Endothelial cell of umbilical vein (primary cell): Measurements from ENCODE around the gene BACH2. TPM values are rescaled to one million over a fixed set of nuclear protein-coding genes. Genes with fewer than 3 reads are reported as not detected.
"Not testable (repeated sequence)": the region's sequence is repeated elsewhere in the genome, so short reads cannot be mapped to it uniquely, and the experiment has no call there.

ENCODE experiments used
- BruUV-seq: library from RNA; stranded (reverse); fragments of 400-500 nt; replicated peaks from 2 replicates; lab custom pipeline; 2021; lab: Mats Ljungman, UMichigan
- CTCF ChIA-PET: fragments of 300-600, 350-600 bp; sonication (Branson Sonifier 250); formaldehyde crosslinking; loops from one replicate; lab custom pipeline; 2021; ENCODE audit warnings: antibody characterized with exemption, inconsistent platforms; lab: Charles Lee
- POLR2A ChIA-PET: fragments of 300-600, 350-600 bp; sonication (Branson Sonifier 250); formaldehyde crosslinking; loops from one replicate; lab custom pipeline; 2021; ENCODE audit warnings: antibody characterized with exemption, inconsistent platforms; lab: Charles Lee
- DNase-seq: peaks from one replicate; pipeline ENCODE4 v3.0.0-alpha.2; 2011; ENCODE audit warnings: low read depth, low spot score
- FAIRE-seq: peaks from 2 replicates; lab custom pipeline; 2011; peaks lifted over from hg19 to GRCh38; lab: Jason Lieb, UNC
- H2AFZ ChIP-seq: 2 replicates; pipeline ENCODE4 v1.6.0; 2012; ENCODE audit warnings: low read depth, low read length, control low read depth, inconsistent platforms
- H3K27ac ChIP-seq: 2 replicates; pipeline ENCODE4 v1.5.1; 2011; ENCODE audit warnings: low read depth, mild to moderate bottlenecking, control low read depth, low read length, moderate library complexity; ENCODE audit not compliant: insufficient read depth
- H3K27me3 ChIP-seq, 2 experiments: 2 replicates each; pipeline versions ENCODE4 v1.6.0 to v1.6.1; 2011; ENCODE audit warnings: low read length in 2 of 2, mixed read lengths in 1 of 2; ENCODE audit not compliant: control insufficient read depth in 2 of 2, insufficient read depth in 2 of 2
- H3K36me3 ChIP-seq, 2 experiments: 2 replicates in 1 of 2; 3 replicates in 1 of 2; pipeline ENCODE4 v1.5.1; 2011; ENCODE audit warnings: low read length in 2 of 2, mild to moderate bottlenecking in 1 of 2, moderate library complexity in 1 of 2; ENCODE audit not compliant: control insufficient read depth in 2 of 2, insufficient read depth in 2 of 2; ENCODE audit errors: extremely low read depth in 1 of 2
- H3K4me1 ChIP-seq: 3 replicates; pipeline ENCODE4 v1.5.1; 2011; ENCODE audit warnings: mild to moderate bottlenecking, low read length; ENCODE audit not compliant: control insufficient read depth, insufficient read depth; ENCODE audit errors: extremely low read depth
- H3K4me2 ChIP-seq: 2 replicates; pipeline ENCODE4 v1.6.1; 2011; ENCODE audit warnings: low read length, control low read depth, mixed read lengths; ENCODE audit not compliant: insufficient read depth
- H3K4me3 ChIP-seq, 3 experiments: fragments of 200-600 bp in 1 of 3; sonication (generic), shearing (Covaris generic) in 1 of 3; replicated peaks in 1 of 3; 2 replicates each; pipeline ENCODE4 v1.5.1; 2011 to 2016; ENCODE audit warnings: control low read depth in 3 of 3, low read length in 3 of 3, mild to moderate bottlenecking in 2 of 3, inconsistent platforms in 1 of 3, low read depth in 1 of 3, moderate library complexity in 1 of 3; ENCODE audit not compliant: insufficient read depth in 1 of 3
- H3K79me2 ChIP-seq: 2 replicates; pipeline ENCODE4 v1.6.0; 2012; ENCODE audit warnings: low read length, inconsistent platforms; ENCODE audit not compliant: control insufficient read depth, insufficient read depth
- H3K9ac ChIP-seq: replicated peaks from 2 replicates; pipeline ENCODE3; 2011; ENCODE audit warnings: low read length, control low read depth; ENCODE audit not compliant: insufficient read depth; ENCODE audit errors: extremely low read depth
- H3K9me1 ChIP-seq: replicated peaks from 3 replicates; pipeline ENCODE4 v1.6.0; 2011; ENCODE audit warnings: mild to moderate bottlenecking, low read length; ENCODE audit not compliant: control insufficient read depth, insufficient read depth; ENCODE audit errors: extremely low read depth
- H3K9me3 ChIP-seq: replicated peaks from 2 replicates; pipeline ENCODE4 v1.5.1; 2012; ENCODE audit warnings: low read length, inconsistent platforms; ENCODE audit not compliant: control insufficient read depth, insufficient read depth
- H4K20me1 ChIP-seq: replicated peaks from 2 replicates; pipeline ENCODE3; 2011; ENCODE audit warnings: mild to moderate bottlenecking, low read length; ENCODE audit not compliant: control insufficient read depth, insufficient read depth; ENCODE audit errors: extremely low read depth
- EZH2 ChIP-seq: IDR thresholded peaks from 2 replicates; pipeline ENCODE4 v1.6.1; 2012; ENCODE audit warnings: borderline replicate concordance, low read depth, mild to moderate bottlenecking, moderate library complexity, low read length, inconsistent platforms; ENCODE audit not compliant: severe bottlenecking
- FOS ChIP-seq: IDR thresholded peaks from 2 replicates; pipeline ENCODE4 v1.6.1; 2011; ENCODE audit warnings: mild to moderate bottlenecking, low read length, moderate library complexity, borderline replicate concordance; ENCODE audit not compliant: insufficient read depth
- GATA2 ChIP-seq: IDR thresholded peaks from 2 replicates; pipeline ENCODE4 v1.7.0; 2011; ENCODE audit warnings: low read depth, mild to moderate bottlenecking, moderate library complexity, mixed read lengths, low read length; ENCODE audit not compliant: insufficient read length, insufficient read depth
- JUN ChIP-seq: IDR thresholded peaks from 2 replicates; pipeline ENCODE4 v1.6.1; 2011; ENCODE audit warnings: borderline replicate concordance, low read depth; ENCODE audit not compliant: insufficient read length, insufficient read depth
- MYC ChIP-seq: IDR thresholded peaks from one replicate; pipeline ENCODE4 v1.6.1; 2011; ENCODE audit warnings: mild to moderate bottlenecking, low read depth, low read length
- POLR2A ChIP-seq: IDR thresholded peaks from 2 replicates; pipeline ENCODE4 v1.6.1; 2012; ENCODE audit warnings: low read depth, mild to moderate bottlenecking, control low read depth, low read length
- POLR2AphosphoS5 ChIP-seq: IDR thresholded peaks from 2 replicates; pipeline ENCODE4 v1.6.1; 2012; ENCODE audit warnings: low read depth, mild to moderate bottlenecking, control low read depth, low read length, moderate library complexity; ENCODE audit not compliant: insufficient read depth
- dilution Hi-C: fragments of 300-500 bp; cut with MboI; formaldehyde crosslinking; loops from one replicate; pipeline ENCODE4 v1.15.0; 2019; ENCODE audit warnings: low sequenced_read_pairs; ENCODE audit not compliant: extremely low pct_ligation_motif_present
- intact Hi-C: fragments of 100-400 bp; cut with micrococcal nuclease; formaldehyde crosslinking; loops from one replicate; pipeline ENCODE4 v1.10.0; 2022
- polyA plus RNA-seq, 4 experiments: library from polyadenylated mRNA; depleted of rRNA in 3 of 4; stranded (reverse) in 3 of 4; unstranded in 1 of 4; fragments of >200 nt; gene quantifications; 2 replicates each; pipeline versions ENCODE4 v1.2.1 to v1.2.3, GENCODE V29; 2011 to 2012; ENCODE audit warnings: missing spikeins in 1 of 4
- total RNA-seq: library from RNA; stranded (reverse); gene quantifications from 2 replicates; pipeline ENCODE4 v1.2.3, GENCODE V29; 2021
- TF ChIP-seq, protein P1 (sequence below): IDR thresholded peaks from 2 replicates; pipeline ENCODE4 v1.6.1; 2011; ENCODE audit not compliant: insufficient read depth, insufficient read length
- TF ChIP-seq, protein P2 (sequence below), 2 donors: IDR thresholded peaks; 1 replicate in 1 of 2; 2 replicates in 1 of 2; pipeline ENCODE4 v1.5.1; 2011; ENCODE audit warnings: low read length in 2 of 2, mild to moderate bottlenecking in 2 of 2, moderate library complexity in 2 of 2, control low read depth in 1 of 2, inconsistent platforms in 1 of 2, low read depth in 1 of 2; ENCODE audit not compliant: insufficient read depth in 1 of 2; ENCODE audit errors: extremely low read depth in 1 of 2

BACH2 gene
- total and polyA plus RNA-seq, 2 donors (not counting 3 experiments of a cell fraction or from before 2014, with no cell fraction given) = 1.7 to 5.6 TPM

DNA sequence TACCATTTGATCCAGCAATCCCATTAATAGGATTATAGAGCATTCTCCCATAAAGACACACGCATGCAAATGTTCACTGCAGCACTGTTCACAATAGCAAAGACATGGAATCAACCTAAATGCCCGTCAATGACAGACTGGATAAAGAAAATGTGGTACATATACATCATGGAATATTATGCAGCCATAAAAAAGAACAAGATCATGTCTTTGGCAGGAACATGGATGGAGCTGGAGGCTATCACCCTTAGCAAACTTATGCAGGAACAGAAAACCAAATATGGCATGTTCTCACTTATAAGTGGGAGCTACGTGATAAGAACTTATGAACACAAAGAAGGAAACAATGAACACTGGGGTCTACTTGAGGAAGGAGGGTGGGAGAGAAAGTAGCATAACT lies 180.5 kb downstream of the BACH2 start:
- H3K9me1 ChIP-seq, H3K4me1 ChIP-seq, H3K79me2 ChIP-seq, intact Hi-C loops, H3K9ac ChIP-seq, H3K27ac ChIP-seq, H3K36me3 ChIP-seq, H2AFZ ChIP-seq, BruUV-seq, H3K27me3 ChIP-seq, POLR2A ChIA-PET, CTCF ChIA-PET, DNase-seq, H3K4me3 ChIP-seq, H4K20me1 ChIP-seq, FAIRE-seq, H3K9me3 ChIP-seq, H3K4me2 ChIP-seq, dilution Hi-C loops: not testable (repeated sequence)

DNA sequence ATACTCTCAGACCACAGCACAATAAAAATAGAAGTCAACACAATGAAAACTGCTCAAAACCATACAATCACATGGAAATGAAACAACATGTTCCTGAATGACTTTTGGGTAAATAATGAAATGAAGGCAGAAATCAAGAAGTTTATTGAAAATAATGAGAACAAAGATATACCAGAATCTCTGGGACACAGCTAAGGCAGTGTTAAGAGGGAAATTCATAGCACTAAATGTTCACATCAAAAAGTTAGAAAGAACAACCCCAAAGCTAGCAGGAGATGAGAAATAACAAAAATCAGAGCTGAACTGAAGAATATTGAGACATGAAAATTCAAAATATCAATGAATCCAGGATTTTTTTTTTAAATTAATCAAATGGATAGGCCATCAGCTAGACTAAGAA lies 183.3 kb downstream of the BACH2 start:
- FAIRE-seq (no peak), DNase-seq (no peak)
- no peak overlapping the region for H3K9ac ChIP-seq
- no peak overlapping the region for H3K4me2 ChIP-seq
- no peak for TF ChIP-seq MYC
- TF ChIP-seq, protein P1, sequence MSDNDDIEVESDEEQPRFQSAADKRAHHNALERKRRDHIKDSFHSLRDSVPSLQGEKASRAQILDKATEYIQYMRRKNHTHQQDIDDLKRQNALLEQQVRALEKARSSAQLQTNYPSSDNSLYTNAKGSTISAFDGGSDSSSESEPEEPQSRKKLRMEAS = no peak
- TF ChIP-seq JUN = no peak
- no peak for TF ChIP-seq FOS
- TF ChIP-seq, protein P2, sequence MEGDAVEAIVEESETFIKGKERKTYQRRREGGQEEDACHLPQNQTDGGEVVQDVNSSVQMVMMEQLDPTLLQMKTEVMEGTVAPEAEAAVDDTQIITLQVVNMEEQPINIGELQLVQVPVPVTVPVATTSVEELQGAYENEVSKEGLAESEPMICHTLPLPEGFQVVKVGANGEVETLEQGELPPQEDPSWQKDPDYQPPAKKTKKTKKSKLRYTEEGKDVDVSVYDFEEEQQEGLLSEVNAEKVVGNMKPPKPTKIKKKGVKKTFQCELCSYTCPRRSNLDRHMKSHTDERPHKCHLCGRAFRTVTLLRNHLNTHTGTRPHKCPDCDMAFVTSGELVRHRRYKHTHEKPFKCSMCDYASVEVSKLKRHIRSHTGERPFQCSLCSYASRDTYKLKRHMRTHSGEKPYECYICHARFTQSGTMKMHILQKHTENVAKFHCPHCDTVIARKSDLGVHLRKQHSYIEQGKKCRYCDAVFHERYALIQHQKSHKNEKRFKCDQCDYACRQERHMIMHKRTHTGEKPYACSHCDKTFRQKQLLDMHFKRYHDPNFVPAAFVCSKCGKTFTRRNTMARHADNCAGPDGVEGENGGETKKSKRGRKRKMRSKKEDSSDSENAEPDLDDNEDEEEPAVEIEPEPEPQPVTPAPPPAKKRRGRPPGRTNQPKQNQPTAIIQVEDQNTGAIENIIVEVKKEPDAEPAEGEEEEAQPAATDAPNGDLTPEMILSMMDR (IDR thresholded peaks at IDR 0.05; ENCODE audit: extremely low read depth in 1 of 2, insufficient read depth in 1 of 2, low read depth in 1 of 2, low read length in 2 of 2) = no peak
- TF ChIP-seq EZH2 = no peak
- TF ChIP-seq POLR2AphosphoS5 = no peak
- TF ChIP-seq GATA2 = no peak
- no peak for TF ChIP-seq POLR2A
- no TSS peak for BruUV-seq
- H3K9me3 ChIP-seq = no peaks in the 10 kb centered on the region
- no peaks in the 10 kb centered on the region for H3K4me1 ChIP-seq
- no peak overlapping the region for H2AFZ ChIP-seq
- intact Hi-C loops = no loop called here
- no peaks in the 10 kb centered on the region for H4K20me1 ChIP-seq
- ChIA-PET CTCF (no interaction called here), POLR2A (no interaction called here)
- no peaks in the 10 kb centered on the region for H3K9me1 ChIP-seq
- no peaks in the 10 kb centered on the region for H3K27me3 ChIP-seq
- H3K27ac ChIP-seq = no peak overlapping the region
- dilution Hi-C loops = no loop called here
- H3K79me2 ChIP-seq = no peaks in the 10 kb centered on the region
- no peak overlapping the region for H3K4me3 ChIP-seq
- H3K36me3 ChIP-seq = no peaks in the 10 kb centered on the region
